HG03342 (cell line): Measurements from ENCODE around the gene CRX.
"Not testable (repeated sequence)": the region's sequence is repeated elsewhere in the genome, so short reads cannot be mapped to it uniquely, and the experiment has no call there.

ENCODE experiments used
- ATAC-seq: cut with Tn5 transposase; IDR thresholded peaks from one replicate; pipeline ENCODE4 v1.9.1; 2021; ENCODE audit warnings: mild to moderate bottlenecking, moderate library complexity; ENCODE audit not compliant: unreplicated experiment

The CRX gene

DNA sequence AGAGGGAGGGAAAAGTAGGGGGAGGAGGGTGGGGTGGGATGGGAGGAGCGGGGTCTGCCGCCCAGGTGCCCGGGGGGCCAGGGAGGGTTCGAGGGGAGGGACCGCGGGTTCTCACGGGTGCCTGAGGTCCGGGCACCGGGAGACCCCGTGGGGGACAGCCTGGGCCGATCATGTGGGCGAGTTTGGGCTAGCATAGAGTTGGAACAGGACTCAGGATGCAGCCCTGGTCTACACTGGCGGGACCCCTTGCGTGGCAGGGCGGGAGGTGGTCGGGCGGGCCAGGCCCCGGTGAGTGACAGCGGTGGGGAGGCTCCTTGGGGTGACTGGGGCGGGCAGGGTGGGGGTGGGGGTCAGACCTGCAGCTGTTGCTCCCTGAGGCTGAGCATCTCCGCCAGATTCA is 18.6 kb upstream of the CRX start:
- not testable (repeated sequence) for ATAC-seq

- ATAC-seq = not testable (repeated sequence)
Observed at GRCh38 chr19:47803671-47804070, 18.1 kb upstream of the CRX start.

- ATAC-seq = not testable (repeated sequence)
Observed at GRCh38 chr19:47804451-47804850, 17.3 kb upstream of the CRX start, which contains the start of gene TPRX1. TPRX1 (minus strand) TSS chr19:47804551; CDS start chr19:47804539, 12 bp downstream.

GRCh38 chr19:47805313-47805712 is 16.4 kb upstream of the CRX start:
- no peak for ATAC-seq

GRCh38 chr19:47806435-47806834 is 15.3 kb upstream of the CRX start:
- ATAC-seq = no peak

- ATAC-seq = no peak
Observed at GRCh38 chr19:47813304-47813994, 8.3 kb upstream of the CRX start.

- no peak for ATAC-seq
Observed at GRCh38 chr19:47813995-47814328, 7.8 kb upstream of the CRX start.

DNA sequence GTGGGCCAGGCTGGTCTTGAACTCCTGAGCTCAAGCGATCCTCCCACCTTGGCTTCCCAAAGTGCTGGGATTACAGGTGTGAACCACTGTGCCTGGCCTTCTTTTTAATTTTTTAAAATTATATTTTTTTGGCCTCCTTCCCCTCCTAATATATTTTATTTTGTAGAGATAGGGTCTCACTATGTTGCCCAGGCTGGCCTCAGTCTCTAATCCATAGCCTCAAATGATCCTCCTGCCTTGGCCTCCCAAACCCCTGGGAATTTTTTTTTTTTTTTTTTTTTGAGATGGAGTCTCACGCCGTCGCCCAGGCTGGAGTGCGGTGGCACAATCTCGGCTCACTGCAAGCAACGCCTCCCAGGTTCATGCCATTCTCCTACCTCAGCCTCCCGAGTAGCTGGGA is 5.5 kb upstream of the CRX start:
- ATAC-seq = not testable (repeated sequence)

- not testable (repeated sequence) for ATAC-seq
Observed at GRCh38 chr19:47818221-47818620, 3.5 kb upstream of the CRX start.

- ATAC-seq = no peak
Observed at GRCh38 chr19:47819858-47820257, 1.9 kb upstream of the CRX start.

DNA sequence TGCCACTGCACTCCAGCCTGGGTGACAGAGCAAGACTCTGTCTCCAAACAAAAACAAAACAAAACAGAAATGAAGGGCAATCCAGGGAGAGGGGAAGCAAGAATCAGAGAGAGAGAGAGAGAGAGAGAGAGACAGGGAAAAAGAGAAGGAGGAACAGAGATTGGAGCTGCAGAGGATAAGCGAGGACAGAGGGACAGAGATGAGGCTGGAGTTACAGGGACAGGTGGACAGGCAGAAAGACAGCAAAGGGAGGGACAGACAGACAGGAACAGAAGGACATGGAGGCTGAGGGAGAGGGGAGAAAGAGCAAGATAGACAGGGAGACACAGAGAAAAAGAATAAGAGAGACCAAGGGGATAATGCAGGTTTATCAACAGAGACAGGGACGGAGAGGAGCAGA is 1.3 kb upstream of the CRX start:
- no peak for ATAC-seq

GRCh38 chr19:47824396-47824795 is 2.7 kb downstream of the CRX start:
- no peak for ATAC-seq

DNA sequence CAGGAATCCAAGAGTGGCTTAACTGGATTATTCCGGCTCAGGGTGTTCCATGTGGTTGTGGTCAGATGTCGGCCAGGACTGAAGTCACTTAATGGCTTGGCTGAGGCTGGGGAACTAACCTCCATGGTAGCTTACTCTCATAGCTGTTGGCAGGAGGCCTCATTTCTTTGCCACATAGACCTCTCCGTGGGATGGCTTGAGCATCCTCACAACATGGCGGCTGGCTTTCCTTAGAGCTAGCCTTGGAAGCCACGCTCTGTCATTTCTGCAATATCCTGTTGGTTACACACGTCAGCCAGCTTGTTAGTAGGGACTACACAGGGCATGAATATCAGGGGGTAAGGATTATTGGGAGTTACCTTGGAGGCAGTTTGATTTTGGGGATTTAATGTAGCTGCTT is 5.1 kb downstream of the CRX start:
- no peak for ATAC-seq

DNA sequence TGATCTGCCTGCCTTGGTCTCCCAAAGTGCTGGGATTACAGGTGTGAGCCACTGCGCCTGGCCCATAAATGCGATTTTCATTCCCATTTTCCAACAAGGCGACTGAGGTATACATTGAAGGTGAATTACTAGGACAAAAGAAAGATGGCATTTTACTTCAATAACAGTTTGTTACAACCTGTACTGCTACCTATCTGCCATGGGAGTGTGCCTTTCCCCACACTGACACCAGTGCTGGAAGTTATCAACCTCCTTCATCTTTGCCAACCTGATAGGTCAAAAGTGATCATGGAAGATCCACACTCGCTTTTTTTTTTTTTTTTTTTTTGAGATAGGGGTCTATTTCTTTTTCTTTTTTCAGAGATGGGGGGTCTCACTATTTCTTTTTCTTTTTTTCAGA is 11.0 kb downstream of the CRX start:
- no peak for ATAC-seq

DNA sequence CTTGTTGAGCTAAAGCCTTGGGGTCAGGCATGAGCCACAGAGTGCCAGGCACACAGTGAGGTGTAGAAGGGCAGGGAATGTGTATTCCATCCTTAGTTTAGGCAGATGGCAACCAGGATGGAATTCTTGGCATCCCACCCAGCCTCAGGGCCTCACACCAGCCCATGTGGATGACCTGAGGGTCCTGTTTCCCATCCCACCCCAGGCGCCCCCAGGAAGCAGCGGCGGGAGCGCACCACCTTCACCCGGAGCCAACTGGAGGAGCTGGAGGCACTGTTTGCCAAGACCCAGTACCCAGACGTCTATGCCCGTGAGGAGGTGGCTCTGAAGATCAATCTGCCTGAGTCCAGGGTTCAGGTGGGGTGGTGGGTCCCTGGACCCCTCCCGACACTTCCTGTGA is 14.3 kb downstream of the CRX start:
- no peak for ATAC-seq

DNA sequence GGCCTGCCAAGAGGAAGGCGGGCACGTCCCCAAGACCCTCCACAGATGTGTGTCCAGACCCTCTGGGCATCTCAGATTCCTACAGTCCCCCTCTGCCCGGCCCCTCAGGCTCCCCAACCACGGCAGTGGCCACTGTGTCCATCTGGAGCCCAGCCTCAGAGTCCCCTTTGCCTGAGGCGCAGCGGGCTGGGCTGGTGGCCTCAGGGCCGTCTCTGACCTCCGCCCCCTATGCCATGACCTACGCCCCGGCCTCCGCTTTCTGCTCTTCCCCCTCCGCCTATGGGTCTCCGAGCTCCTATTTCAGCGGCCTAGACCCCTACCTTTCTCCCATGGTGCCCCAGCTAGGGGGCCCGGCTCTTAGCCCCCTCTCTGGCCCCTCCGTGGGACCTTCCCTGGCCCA is 17.7 kb downstream of the CRX start:
- no peak for ATAC-seq

DNA sequence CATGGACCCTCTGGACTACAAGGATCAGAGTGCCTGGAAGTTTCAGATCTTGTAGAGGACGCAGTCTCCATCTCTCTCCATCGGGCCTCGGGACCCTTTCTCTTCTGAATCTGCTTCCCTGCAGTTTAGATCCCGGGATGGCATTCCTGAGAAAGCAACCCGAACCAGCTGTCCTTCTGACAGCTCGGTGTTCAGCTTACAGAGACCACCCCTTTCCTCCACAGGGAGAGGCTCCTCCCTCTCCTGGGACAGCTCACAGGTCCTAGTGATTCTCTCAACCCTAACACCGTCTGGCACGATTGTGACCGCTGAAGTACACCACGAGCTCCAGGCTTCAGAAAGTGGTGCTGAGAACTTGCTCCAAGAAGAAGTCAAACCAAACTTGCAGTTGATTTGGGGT is 18.2 kb downstream of the CRX start:
- no peak for ATAC-seq

DNA sequence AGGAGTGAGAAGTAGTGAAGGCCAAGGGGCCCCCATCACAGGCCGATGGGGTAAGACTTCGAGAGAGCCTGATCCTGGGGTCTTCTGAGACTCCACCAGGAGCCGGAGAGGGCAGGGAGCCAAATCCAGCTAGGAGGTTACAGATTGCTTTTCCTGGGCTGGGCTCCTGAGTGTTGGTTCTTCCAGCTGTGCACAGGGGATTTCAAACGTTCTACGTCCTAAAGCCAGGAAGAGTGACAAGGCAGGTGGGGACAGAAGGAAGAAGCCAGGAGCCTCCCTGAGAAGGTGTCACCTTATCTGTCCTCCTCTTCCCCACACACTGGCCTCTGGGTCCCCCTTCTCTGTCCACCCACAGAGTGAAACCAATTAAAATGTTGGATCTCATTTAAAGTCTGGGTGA is 21.2 kb downstream of the CRX start:
- no peak for ATAC-seq

DNA sequence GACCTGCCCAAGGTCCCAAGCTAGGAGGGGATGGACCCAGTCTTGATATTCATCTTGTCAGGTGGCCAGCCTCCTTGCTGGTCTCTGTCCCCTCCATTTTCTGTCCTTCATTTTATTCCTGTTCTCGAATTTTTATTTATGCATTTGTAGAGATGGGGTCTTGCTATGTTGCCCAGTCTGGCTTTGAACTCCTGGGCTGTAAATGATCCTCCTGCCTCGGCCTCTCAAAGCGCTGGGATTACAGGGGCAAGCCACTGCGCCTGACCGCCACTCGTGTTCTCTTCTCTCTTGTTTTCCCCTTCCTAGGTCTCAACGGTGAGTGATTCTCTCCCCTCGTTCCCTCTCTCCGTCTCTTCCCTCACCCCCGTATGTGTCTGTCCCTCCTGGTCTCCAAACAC is 26.7 kb downstream of the CRX start:
- no peak for ATAC-seq

- no peak for ATAC-seq
Observed at GRCh38 chr19:47848823-47849473, 27.2 kb downstream of the CRX start.

GRCh38 chr19:47853003-47853402 is 31.3 kb downstream of the CRX start:
- ATAC-seq = no peak

GRCh38 chr19:47854459-47854858 is 32.7 kb downstream of the CRX start:
- no peak for ATAC-seq

DNA sequence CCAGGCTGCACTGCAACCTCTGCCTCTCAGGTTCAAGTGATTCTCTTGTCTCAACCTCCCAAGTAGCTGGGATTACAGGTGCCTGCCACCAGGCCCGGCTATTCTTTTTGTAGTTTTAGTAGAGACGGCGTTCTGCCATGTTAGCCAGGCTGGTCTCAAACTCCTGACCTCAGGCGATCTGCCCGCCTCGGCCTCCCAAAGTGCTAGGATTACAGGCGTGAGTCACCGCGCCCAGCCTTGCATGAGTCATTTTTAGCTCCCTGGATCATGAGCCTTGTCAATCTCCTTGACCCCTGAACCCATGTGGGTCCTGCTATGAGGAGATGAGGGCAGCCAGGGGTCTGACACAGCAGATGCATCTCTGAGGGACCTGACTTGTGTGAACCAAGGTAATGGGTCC is 36.5 kb downstream of the CRX start:
- ATAC-seq = not testable (repeated sequence)
